Fibroblast of mammary gland (primary cell): ENCODE measurements around the gene IRF1.

Experiments
- DNase-seq: peaks from one replicate; pipeline ENCODE4 v3.0.0-alpha.2; 2010; ENCODE audit warnings: low read depth
- H3K4me3 ChIP-seq: 2 replicates; pipeline ENCODE4 v1.5.1; 2011; ENCODE audit warnings: low read depth, mild to moderate bottlenecking, low read length, moderate library complexity; ENCODE audit not compliant: control insufficient read depth
- CTCF ChIP-seq: conservative IDR thresholded peaks from 2 replicates; pipeline ENCODE4 v1.5.1; 2011; ENCODE audit warnings: low read depth, low read length, inconsistent platforms; ENCODE audit not compliant: control insufficient read depth, insufficient read depth

The IRF1 gene

DNA sequence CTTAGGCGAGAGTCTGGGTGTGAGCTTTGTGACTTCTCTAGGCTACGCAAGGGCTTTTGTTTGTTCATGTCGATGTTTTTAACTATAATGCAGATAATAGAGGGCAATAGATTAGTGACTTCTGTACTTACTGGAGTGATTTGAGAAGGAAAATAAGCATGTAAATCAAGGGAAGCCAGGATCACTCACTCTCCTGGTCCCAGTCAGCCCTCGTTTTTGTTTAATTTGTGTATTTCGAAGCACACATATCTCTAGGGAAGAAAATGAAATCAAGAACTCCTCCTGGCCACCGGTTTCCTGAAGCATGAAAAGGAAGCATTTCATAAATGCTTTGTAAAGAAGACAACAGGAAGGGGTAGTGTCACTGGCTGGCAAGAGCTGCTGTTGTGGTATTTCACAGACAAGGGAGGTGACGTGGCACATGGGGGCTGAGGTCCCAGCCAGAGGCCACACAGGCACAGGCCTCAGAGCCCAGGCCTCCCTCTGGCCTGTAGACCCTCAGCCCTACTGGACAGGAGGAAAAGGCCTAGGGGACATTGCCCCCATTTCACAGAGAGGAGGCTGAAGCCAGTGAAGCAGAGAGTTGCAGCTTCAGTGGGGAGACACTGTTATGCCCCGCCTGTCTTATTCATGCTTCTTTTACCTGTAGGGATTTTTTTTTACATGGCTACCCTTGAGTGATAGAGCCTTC lies 34.1 kb downstream of the IRF1 start:
- no peak for TF ChIP-seq CTCF
- H3K4me3 ChIP-seq, result no peak overlapping the region
- peak; percentile 35 for DNase-seq

- no peak for DNase-seq
Measured at GRCh38 chr5:132455614-132456115, 34.9 kb downstream of the IRF1 start.

GRCh38 chr5:132454361-132454760 lies 36.2 kb downstream of the IRF1 start:
- TF ChIP-seq CTCF, result no peak
- no peak overlapping the region for H3K4me3 ChIP-seq
- DNase-seq, result no peak

More at GRCh38 chr5:132455614-132456115, 34.9 kb downstream of the IRF1 start:
- TF ChIP-seq CTCF, result no peak
- no peak overlapping the region for H3K4me3 ChIP-seq

DNA sequence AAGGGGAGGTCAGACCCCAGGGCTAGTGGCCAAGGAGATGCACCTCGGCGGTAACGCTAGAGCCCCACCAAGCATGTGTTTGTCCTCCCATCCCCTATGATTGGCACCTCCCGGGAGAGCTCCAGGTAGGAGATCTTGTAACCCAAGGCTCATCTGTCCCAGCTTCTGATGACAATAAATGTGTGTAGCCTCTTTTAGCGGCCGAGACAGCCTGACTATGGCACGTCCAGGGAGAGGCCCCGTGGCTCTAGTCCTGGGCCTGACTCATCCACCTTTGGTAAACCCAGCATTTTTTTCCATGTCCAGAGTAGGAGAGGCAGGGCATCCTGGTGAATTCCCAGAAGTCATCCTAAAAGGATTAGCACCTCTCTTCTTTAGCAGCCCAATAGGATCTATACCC lies 39.2 kb downstream of the IRF1 start:
- DNase-seq, result peak; percentile 47
- H3K4me3 ChIP-seq, result no peak overlapping the region
- no peak for TF ChIP-seq CTCF

DNA sequence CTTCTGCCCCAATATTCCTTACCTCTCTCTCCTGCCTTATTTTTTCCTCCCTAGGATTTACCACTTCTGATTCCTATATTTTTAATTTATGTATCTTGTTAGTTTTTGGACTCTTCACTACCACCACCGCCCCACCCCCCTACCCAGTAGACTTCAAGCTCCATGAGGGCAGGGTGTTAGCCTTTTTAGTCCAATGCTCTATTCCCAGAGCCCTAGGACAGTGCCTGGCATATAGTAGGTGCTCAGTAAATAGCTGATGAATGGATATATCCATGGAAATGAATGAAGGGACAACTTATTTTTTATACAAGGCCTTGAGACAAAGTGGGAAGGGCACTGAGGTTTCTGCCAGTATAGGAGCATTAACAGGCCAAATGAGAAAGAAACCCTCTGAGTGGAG lies 41.5 kb downstream of the IRF1 start:
- DNase-seq, result no peak
- no peak overlapping the region for H3K4me3 ChIP-seq
- TF ChIP-seq CTCF, result no peak

- H3K4me3 ChIP-seq, result no peak overlapping the region
- no peak for DNase-seq
- no peak for TF ChIP-seq CTCF
Measured at GRCh38 chr5:132447196-132447595, 43.4 kb downstream of the IRF1 start.
